Middle frontal gyrus (tissue), 1 donor: ENCODE measurements around the gene SEMA6D.

ENCODE experiments used
- DNase-seq: peaks from one replicate; pipeline ENCODE4 v3.0.0-alpha.2; 2015; ENCODE audit warnings: low spot score; ENCODE audit errors: extremely low spot score

Gene SEMA6D

DNA sequence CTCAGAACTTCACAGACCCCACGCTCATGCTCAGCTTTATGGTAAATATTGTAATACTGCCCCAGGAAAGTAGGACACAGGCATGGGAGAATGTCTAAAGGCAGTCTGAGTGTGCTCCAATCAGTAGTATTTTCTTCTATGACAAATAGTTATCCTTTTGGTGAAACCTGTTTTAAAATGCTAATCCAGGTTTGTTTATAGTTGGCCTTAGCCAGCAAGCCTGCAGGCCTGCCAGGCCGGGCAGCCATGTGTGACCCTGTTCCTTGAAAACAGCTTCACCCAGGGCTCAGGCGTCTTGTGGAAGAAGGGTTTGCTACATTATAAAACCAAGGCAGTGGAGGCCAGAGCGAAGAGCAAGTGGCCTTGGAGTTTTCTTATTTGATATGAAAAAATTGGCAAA, 104.7 kb downstream of the SEMA6D start:
- DNase-seq = no peak
